ENCODE measurements around the gene PDXP.

PDXP gene

GRCh38 chr22:37661160-37661924 lies 2.8 kb downstream of the PDXP start (continued):
- peak; percentile 91 for TF ChIP-seq PATZ1 (tag by site-specific recombination; IDR thresholded peaks at IDR 0.05)
- peak; percentile 44; the same call in 1 of the 2 replicates for TF ChIP-seq BCL11A (tag by site-specific recombination; IDR thresholded peaks at IDR 0.05; ENCODE audit: low read depth)
- 0 out of 2 replicates have a peak, but pooled peaks have one; percentile 32 for TF ChIP-seq ZNF24 (tag by site-specific recombination; IDR thresholded peaks at IDR 0.05)
- no peak for TF ChIP-seq ZNF19 (tag by site-specific recombination; IDR thresholded peaks at IDR 0.05; ENCODE audit: low read depth)
- TF ChIP-seq ZNF311 (tag by site-specific recombination; IDR thresholded peaks at IDR 0.05; ENCODE audit: borderline replicate concordance) = no peak
- 0 out of 2 replicates have a peak, but pooled peaks have one; percentile 32 for TF ChIP-seq ZBTB10 (tag by site-specific recombination; IDR thresholded peaks at IDR 0.05)
- TF ChIP-seq ZNF16 (tag by site-specific recombination; IDR thresholded peaks at IDR 0.05; ENCODE audit: low read depth) = no peak
- TF ChIP-seq HOXC10 (CRISPR knock-in tag; IDR thresholded peaks at IDR 0.05) = no peak
- no peak for TF ChIP-seq KLF7 (tag by site-specific recombination; IDR thresholded peaks at IDR 0.05; ENCODE audit: borderline replicate concordance)
- no peak for TF ChIP-seq ZBTB11 (tag by site-specific recombination; conservative IDR thresholded peaks at IDR 0.05; ENCODE audit: low read depth)
- peak; percentile 95 for TF ChIP-seq ZNF362 (tag by site-specific recombination; IDR thresholded peaks at IDR 0.05)
- TF ChIP-seq ZNF324 (tag by site-specific recombination; IDR thresholded peaks at IDR 0.05) = peak; percentile 70; the same call in 1 of the 2 replicates
- no peak for TF ChIP-seq ZNF140 (tag by site-specific recombination; IDR thresholded peaks at IDR 0.05)
- TF ChIP-seq ZFP37 (tag by site-specific recombination; IDR thresholded peaks at IDR 0.05) = no peak
- no peak for TF ChIP-seq ZNF354C (tag by site-specific recombination; IDR thresholded peaks at IDR 0.05; ENCODE audit: borderline replicate concordance, low read depth)
- TF ChIP-seq ZNF18 (tag by site-specific recombination; IDR thresholded peaks at IDR 0.05) = peak; percentile 69; the same call in 1 of the 2 replicates
- no peak for TF ChIP-seq ZNF223 (tag by site-specific recombination; IDR thresholded peaks at IDR 0.05)
- peak; percentile 65; the same call in 1 of the 2 replicates for TF ChIP-seq KLF8 (tag by site-specific recombination; IDR thresholded peaks at IDR 0.05)
- no peak for TF ChIP-seq ZNF624 (tag by site-specific recombination; IDR thresholded peaks at IDR 0.05)
- TF ChIP-seq ZNF530 (tag by site-specific recombination; IDR thresholded peaks at IDR 0.05; ENCODE audit: low read depth) = no peak
- peak; percentile 91 for TF ChIP-seq ZEB2 (tag by site-specific recombination; IDR thresholded peaks at IDR 0.05)
- no peak for TF ChIP-seq ZNF146 (tag by site-specific recombination; IDR thresholded peaks at IDR 0.05)
- TF ChIP-seq ZNF280D (tag by site-specific recombination; IDR thresholded peaks at IDR 0.05) = no peak
- peak; percentile 72 for TF ChIP-seq SP7 (tag by site-specific recombination; IDR thresholded peaks at IDR 0.05)
- no peak for TF ChIP-seq RBAK (tag by site-specific recombination; IDR thresholded peaks at IDR 0.05)
- no peak for TF ChIP-seq ZBTB20 (tag by site-specific recombination; IDR thresholded peaks at IDR 0.05)

Measured in HEK293 (cell line).